GM18526 (cell line): ENCODE data around the gene C3.

Experiments
- POLR2A ChIP-seq: IDR thresholded peaks from 3 replicates; pipeline ENCODE4 v1.6.1; 2011; ENCODE audit not compliant: insufficient read length; ENCODE audit errors: extremely low read depth

C3 gene

DNA sequence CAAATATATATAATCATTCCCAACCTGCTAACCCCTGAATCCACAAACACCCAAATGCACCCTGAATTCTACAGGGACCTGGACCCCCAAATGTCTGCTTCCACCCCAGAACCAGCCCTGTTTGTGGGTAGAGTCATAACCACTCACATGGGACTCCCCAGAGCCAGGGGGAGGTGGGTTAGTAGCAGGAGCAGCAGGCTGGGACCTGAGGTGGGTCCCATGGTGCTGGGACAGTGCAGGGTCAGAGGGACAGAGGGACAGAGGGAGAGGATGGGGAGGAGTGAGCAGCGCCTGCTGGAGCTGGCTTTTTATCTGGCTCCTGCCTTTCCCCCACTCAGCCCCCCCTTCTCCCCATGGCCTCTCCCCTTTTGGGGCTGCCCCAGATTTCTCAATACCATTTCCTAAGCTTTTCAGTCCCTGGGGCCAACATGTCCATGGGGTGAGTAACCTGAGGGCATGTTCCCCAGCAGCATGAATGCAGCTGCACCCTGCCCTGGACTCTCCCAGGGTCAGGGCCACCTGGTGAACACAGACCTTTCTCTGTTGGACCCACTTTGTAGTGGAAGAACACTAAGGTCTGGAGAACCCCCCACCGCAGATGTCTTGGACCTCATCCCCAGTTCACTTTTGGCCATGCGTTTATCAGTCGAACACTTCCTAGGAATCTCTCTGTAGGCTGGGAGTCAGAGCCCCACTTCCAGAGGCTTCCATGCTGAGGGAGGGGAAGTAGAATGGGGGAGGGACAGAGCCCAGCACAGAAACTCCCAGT, at the start of gene C3:
Gene C3, minus strand, starts transcription at position 282 of the 769 bp plus-strand sequence. Its CDS starts 61 bp downstream, at position 221.
- no peak for TF ChIP-seq POLR2A

DNA sequence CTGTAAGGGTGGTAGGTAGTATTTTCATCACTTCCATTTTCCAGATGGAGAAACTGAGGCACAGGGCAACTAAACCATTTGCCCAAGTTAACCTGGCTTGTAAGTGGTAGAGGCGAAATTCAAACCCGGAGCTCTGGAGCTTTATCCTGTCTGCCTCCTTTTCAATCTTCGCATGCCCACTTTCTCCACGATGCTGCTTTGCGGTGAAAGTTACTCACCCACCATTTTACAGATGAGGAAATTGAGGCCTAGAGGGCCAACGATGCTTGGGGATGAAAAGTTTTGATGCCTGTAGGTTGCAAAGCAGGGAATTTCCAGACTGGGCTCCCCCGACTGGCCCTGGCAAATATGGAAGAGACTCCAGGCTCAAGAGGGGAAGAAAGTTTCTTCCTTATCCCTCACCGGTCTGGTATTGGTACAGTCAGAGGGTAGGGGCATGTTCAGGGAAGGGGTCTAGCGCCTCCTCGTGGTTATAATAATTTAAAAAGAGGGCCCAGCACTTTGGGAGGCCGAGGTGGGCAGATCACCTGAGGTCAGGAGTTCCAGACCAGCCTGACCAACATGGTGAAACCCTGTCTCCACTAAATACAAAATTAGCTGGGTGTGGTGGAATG, 48.7 kb upstream of the C3 start:
- no peak for TF ChIP-seq POLR2A

DNA sequence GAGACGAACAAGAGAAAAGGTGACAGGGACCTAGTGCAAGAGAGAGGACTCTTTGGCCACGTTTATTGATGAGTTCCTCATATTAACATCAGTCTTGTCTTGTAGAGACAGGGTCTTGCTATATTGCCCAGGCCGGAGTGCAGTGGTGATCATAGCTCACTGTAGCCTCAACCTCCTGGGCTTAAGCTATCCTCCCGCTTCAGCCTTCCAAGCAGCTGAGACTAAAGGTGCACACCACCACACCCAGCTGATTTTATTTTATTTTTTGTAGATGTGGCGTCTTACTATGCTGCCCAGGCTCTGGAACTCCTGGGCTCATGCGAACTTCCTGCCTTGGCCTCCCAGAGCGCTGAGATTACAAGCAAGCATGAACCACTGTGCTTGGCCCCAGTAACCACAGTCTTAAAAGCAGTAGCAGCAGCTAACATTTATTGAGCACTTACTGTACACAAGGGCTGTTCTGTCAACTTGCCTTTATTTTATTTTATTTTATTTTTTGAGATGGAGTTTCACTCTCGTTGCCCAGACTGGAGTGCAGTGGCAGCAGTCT, 47.9 kb upstream of the C3 start:
- no peak for TF ChIP-seq POLR2A

DNA sequence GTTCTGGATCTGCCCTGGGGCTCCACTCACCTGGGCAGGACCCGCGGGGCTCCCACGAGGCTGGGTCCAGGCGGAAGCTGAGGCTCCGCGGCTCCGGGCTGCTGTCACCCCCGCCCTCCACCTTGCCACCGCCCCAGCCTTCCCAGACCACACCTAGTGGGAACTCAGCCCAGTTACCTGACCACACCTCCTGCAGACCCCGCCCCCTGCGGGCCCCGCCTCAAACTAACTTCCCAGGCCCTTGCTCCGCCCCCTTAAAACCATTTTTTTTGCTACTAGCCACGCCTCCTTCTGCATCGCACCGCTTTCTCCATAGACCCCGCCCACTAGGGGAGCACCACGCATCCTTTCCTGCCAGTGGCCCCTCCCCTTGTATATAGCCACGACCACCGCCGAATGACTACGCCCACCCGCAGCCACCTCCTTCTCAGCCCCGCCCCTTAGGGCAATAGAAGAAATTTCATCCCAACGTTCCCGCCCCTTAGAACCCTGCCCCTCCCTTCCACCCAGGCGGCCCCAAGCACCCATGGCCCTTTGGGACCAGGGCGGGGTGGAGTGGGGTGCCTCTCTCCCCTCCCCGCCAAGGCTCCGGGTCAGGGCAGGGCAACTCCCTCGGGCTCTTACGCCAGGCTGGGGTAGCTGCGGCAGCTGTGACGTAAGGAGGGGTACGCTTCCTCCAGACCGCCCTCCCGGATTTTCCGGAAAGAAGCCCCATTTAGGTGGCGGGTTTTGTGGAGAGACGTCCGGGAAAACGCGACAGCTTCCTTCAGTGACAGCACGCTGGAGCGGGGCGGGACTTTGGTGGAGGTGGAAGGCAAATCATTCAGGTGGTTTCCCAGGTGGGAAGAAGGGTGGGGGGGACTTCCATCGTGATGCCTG, 47.1 kb upstream of the C3 start, which contains the start of gene SH2D3A:
Gene SH2D3A, minus strand, starts transcription at position 79 of the 879 bp plus-strand sequence. CDS start 3,687 bp downstream, outside the sequence.
- peak; percentile 62 for TF ChIP-seq POLR2A

DNA sequence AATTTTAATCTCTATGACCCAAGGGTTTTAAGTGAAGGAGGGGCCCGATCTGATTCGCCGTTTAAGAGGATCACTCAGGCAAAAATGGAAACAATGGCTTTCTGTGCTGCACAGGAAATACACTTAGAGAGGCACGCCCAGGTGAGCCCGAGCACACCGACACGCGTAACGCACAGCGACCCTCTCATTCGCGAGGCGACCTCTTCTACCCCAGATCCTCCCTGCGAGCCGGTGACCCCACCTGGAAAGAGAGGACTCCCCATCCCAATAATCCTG, 46.6 kb upstream of the C3 start:
- TF ChIP-seq POLR2A: no peak

DNA sequence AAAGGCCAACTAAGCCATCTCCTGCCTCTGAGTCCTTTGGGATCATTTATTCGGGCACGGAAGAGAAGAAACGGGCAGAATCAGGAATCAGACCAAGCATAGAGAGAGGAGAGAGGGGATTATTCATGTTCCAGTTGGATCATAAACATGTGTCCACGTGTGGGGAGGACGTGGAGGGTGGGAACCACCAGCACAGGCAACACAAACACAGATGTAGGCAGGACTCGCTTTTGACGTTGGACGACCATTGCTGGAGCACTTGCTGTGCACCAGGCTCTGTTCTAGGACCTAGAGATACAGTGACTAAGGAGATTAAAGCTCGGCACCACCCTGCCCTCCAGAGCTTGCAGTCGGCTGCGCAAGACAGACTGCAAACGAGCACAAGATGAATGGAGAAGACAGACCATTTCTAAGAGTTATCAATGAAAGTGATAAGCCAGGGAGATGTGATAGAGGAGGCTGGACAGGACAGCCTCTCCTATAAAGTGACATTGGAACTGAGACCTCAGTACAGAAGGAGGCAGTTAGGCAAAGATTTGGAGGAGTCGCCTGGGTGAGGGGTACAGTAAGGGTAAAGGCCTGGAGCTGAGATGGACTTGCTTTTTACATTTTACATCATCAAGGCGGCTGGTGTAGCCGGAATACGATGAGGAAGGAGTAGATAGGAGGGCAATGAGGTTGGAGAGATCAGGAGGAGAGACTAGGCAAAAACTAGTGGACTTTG, 46.1 kb upstream of the C3 start:
- TF ChIP-seq POLR2A: no peak

DNA sequence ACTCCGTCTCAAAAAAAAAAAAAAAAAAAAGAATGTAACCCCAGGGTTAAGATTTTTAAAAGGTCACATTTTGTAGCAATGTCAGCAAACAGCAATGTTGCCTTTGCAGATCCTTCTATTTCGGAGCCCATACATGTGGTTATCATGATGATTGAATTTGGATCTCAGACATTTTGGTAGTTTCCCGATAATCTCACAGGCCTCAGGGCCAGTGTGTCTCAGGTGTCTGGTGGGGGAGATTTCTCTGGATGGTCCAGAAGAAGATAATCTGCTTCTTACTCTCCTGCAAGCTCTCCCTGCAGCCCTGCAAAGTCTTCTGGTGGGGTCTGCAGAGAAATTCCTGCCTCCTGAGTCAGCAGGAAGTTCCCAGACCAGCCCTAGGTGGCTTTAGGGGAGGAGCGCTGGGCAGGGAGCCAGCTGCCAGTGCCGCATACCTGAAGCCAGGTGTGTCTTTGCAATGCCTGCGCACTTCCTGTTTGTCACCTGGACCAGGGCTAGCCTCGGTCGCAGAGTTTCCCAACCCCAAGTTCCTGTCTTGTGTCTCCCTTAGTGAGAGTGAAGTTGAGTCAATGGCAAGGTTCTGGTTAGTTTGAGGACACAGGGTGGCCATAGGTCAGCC, 45.4 kb upstream of the C3 start:
- no peak for TF ChIP-seq POLR2A

DNA sequence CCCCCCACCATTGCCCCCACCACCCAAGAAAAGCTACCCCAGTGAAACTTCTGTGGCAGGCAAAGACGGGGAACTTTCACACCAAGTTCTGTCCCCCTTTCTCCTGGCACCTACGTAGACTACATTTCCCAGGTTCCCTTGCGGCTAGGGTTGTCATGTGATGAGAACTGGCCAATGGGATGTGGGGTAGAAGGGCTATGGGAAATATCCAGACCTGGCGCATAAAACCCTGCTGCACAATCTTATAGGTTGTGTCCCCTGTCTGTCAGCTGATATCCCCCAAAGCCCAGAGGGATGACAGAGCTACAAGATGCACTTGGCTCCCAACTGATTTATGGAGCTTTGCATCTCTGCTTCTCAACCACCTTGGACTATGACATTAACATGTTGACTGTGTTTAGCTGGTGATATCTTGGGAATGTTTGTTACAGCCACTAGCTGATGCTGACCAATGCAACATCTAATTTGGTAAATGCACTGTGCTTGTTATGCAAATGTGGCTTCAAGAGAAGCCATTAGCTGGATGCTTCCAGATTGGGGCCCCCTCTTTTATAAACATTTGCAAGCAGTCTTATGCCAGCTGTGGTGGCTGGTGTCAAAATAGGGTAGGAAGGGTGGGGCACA, 40.7 kb upstream of the C3 start:
- TF ChIP-seq POLR2A: no peak

DNA sequence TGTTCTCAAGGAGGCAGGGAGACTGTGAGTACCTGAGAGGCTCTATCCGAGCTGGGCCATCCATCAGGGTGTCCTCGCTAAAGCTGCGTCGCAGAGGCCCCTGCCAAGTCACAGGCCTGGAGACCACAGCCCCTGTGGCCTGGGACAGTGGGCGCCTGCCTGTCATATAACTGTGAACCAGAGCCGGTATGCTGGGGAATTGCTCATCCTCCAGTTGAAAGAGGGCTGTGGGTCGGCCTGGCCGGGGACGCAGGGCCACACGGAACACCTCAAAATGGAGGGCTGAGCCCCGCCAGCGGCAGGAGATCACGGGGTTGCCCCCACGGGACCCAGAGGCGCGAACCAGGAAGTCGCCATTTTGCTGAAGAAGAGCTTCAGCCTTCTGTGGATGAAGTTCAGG, 40.2 kb upstream of the C3 start:
- TF ChIP-seq POLR2A: no peak

DNA sequence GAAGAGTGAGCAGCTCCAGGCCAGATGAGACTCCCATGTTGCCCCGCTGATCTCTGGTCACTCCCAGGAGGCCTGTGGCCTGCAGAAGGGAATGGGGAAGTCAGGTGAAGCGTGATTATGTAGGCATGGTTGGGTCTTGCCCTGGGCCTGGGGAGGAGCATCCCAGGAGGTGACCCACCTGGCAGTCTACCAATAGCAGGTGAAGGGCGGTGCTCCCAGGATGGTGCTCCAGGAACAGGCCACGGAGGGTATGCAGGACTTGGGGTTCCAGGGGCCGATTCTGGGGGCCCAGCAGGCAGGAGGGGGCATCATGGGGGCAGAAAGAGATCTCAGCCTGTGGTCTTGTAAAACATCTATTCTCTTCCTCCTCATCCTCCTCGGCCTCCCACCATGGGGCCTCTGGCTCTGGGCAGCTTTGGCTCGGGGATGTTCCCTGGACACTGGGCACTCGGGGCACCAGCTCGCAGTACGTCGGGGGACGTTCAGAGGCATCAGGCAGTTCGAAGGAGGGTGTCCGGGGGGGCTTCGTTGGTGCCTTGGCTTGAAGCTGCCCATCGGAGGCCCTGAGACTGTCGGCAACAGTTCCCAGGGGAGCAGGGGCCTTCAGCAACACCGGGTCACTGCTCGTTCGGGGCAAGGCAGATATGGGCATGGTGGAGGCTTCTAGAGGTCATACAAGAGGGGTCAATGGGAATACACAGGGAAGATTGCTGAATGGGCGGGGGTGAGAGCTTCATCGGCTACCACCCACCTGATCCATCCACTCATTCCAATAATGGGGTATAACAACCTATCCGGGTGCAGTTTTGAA, 34.4 kb upstream of the C3 start:
- no peak for TF ChIP-seq POLR2A

DNA sequence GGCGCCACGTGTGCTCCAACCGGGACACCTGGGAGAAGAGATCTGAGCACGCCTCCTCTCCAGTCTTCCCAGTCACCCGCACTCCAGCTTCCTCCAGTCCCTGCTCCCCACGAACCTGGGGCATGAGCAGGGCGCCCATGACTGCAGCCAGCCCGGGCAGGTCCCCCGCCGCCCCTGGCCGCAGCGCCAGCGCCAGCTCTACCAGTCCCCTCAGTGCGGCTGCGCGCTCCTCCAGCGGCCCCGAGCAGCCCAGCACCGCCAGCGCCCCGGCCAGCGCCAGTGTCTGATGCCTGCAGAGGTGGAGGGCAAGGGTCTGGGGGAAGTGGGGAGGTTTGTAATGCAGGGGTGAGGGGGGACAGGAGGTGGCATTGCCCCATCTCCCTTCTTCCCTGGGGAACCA, 33.7 kb upstream of the C3 start:
- TF ChIP-seq POLR2A: no peak

DNA sequence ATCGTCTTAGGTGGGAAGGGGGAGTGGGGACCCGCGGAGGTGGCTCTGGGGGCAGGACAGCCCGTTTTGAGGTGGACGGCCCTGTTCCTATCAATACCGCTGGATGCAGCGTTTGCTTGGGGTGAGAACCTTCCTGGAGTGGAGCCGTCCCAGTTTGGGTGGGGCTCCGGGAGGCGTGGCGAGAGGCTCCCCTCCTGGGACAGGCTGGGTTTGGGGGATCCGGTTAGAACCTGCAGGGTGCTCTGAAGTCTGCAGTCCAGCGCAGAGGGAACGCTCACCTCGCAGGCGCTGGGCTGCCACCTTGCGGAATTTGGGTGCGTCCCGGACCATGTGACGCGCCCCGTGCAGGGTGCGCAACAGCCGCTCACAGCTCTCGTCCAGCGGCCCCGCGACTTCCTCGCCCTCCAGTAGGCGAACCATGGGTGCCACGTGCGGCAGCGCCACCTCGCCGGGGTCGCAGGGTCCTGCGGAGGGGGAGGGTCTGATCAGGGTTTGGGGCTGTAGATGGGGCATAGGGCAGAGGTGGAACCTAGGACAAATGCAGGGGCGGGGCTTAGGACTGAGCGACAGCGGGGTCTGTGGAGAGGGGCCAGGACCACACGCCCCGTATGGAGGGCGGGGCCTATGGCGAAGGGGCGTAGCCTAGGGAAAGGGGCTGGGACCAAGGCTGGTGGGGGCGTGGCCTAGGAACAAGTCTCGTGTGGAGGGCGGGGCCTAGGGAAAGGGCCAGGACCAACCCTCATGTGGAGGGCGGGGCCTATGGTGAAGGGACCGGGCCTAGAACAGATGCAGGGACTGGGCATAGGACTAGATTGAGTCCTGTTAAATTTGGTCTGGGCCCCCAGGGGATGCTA, 33.0 kb upstream of the C3 start:
- TF ChIP-seq POLR2A: peak; percentile 17

DNA sequence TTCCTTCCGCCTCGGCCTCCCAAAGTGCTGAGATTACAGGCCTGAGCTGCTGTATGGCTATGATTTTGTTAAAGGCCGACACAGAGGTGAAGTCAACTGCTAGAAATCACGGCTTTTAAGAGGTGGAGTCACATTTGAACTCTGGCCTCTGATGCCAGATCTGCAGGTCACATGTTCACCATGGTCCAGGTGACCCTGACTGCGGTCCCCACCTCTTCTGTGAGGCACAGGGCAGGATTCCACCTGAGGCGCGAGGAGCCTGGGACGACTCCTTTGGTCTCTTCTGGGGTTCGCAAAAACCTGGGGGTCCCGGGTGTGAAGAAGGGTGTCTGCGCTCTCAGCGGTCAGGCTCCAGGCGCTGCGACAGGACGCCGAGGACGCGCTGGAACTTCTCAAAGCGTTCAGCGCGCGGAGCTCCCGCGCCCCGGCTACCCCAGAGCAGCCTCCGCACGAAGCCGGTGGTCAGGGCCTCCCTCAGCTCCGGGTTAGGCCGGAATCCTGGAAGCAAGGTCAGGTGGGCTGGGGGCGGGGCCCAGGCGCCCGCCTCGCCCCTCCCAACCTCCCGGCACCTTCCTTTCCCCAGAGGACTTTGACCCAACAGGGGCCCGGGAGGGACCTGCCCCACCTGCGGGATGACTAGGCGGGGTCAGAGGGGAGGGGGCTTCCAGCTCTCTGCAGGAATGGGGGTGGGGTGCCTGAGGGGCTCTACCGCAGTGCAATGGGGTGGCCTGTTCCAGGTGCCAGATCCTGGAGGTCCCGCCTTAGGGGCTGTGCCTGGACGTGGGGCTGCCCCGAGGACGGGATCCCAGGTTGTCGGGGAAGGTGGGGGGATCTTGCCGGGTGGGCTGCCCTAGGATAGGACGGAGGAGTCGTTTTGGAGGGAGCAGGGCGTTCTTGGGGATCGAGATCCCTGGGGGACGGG, 32.1 kb upstream of the C3 start:
- no peak for TF ChIP-seq POLR2A
